PC-3 (cell line): ENCODE data around the gene PTBP2. TPM values are rescaled to one million over a fixed set of nuclear protein-coding genes. Genes with fewer than 3 reads are reported as not detected.

Source experiments
- ATAC-seq: fragments of 200-7000 bp; cut with Tn5 transposase; 2 replicates; pipeline ENCODE4 v1.9.1; 2020; ENCODE audit warnings: mild to moderate bottlenecking, moderate library complexity
- BruUV-seq: library from RNA; stranded (reverse); fragments of 400-500 nt; replicated peaks from 2 replicates; lab custom pipeline; 2021; lab: Mats Ljungman, UMichigan
- CTCF ChIA-PET: fragments of 300-600 bp; sonication (Branson Sonifier 250); formaldehyde crosslinking; loops from one replicate; lab custom pipeline; 2022; ENCODE audit warnings: antibody characterized with exemption; lab: Charles Lee
- POLR2A ChIA-PET: fragments of 300-600 bp; sonication (Branson Sonifier 250); formaldehyde crosslinking; loops from one replicate; lab custom pipeline; 2022; ENCODE audit warnings: antibody characterized with exemption; ENCODE audit not compliant: unreplicated experiment; lab: Charles Lee
- DNase-seq: peaks from one replicate; pipeline ENCODE4 v3.0.0-alpha.2; 2015
- H2AFZ ChIP-seq: fragments of 300-600 bp; sonication (generic); 2 replicates; pipeline ENCODE4 v1.6.0; 2016; ENCODE audit warnings: antibody characterized with exemption, low read length
- H3F3A ChIP-seq: fragments of 300-600 bp; sonication (generic); one replicate; pipeline ENCODE4 v1.6.0; 2017; ENCODE audit warnings: antibody characterized with exemption, low read length, control low read depth, mild to moderate bottlenecking; ENCODE audit not compliant: unreplicated experiment
- H3K27ac ChIP-seq: fragments of 300-600 bp; sonication (generic); 2 replicates; pipeline ENCODE4 v1.5.1; 2016; ENCODE audit warnings: mild to moderate bottlenecking, low read length
- H3K27me3 ChIP-seq: fragments of 300-600 bp; sonication (generic); 2 replicates; pipeline ENCODE4 v1.6.1; 2016; ENCODE audit warnings: low read length, mixed read lengths
- H3K36me3 ChIP-seq: fragments of 300-600 bp; sonication (generic); 2 replicates; pipeline ENCODE4 v1.6.1; 2016; ENCODE audit warnings: low read depth, mixed run types, low read length, mixed read lengths
- H3K4me1 ChIP-seq: fragments of 300-600 bp; sonication (generic); 2 replicates; pipeline ENCODE4 v1.5.1; 2016; ENCODE audit warnings: low read length; ENCODE audit not compliant: insufficient read depth
- H3K4me2 ChIP-seq: fragments of 300-600 bp; sonication (generic); 2 replicates; pipeline ENCODE4 v1.6.0; 2016; ENCODE audit warnings: low read length
- H3K4me3 ChIP-seq: fragments of 300-600 bp; sonication (generic); 2 replicates; pipeline ENCODE4 v1.5.1; 2016; ENCODE audit warnings: mild to moderate bottlenecking, low read length, mixed read lengths
- H3K79me2 ChIP-seq: fragments of 300-600 bp; sonication (generic); 2 replicates; pipeline ENCODE4 v1.6.1; 2017; ENCODE audit warnings: low read length, mixed read lengths
- H3K9ac ChIP-seq: fragments of 300-600 bp; sonication (generic); 2 replicates; pipeline ENCODE4 v1.6.0; 2016; ENCODE audit warnings: mild to moderate bottlenecking, low read length
- H3K9me2 ChIP-seq: fragments of 300-600 bp; sonication (generic); replicated peaks from 2 replicates; pipeline ENCODE4 v1.6.1; 2016; ENCODE audit warnings: mixed run types, low read length, mixed read lengths
- H3K9me3 ChIP-seq: fragments of 300-600 bp; sonication (generic); 2 replicates; pipeline ENCODE4 v1.6.1; 2016; ENCODE audit warnings: low read length, mixed read lengths
- H4K20me1 ChIP-seq: fragments of 300-600 bp; sonication (generic); 2 replicates; pipeline ENCODE4 v1.6.1; 2016; ENCODE audit warnings: low read length, mixed read lengths
- EZH2 ChIP-seq: fragments of 300-600 bp; sonication (generic); IDR thresholded peaks from one replicate; pipeline ENCODE4 v1.6.1; 2017; ENCODE audit warnings: antibody characterized with exemption, mild to moderate bottlenecking, low read length; ENCODE audit not compliant: unreplicated experiment
- EZH2phosphoT487 ChIP-seq: fragments of 300-600 bp; sonication (generic); IDR thresholded peaks from 2 replicates; pipeline ENCODE4 v1.6.1; 2018; ENCODE audit warnings: mild to moderate bottlenecking, antibody characterized with exemption, low read length, borderline replicate concordance
- intact Hi-C: fragments of 100-400 bp; cut with micrococcal nuclease; formaldehyde crosslinking; loops from 2 replicates; pipeline ENCODE4 v1.9.0; 2023
- total RNA-seq: library from RNA; depleted of rRNA; stranded (reverse); fragments of >200 nt; gene quantifications from 2 replicates; pipeline ENCODE4 v1.2.3, GENCODE V29; 2014
- TF ChIP-seq, protein P1 (sequence below): fragments of 300-600 bp; sonication (generic); conservative IDR thresholded peaks from 2 replicates; pipeline ENCODE4 v1.5.1; 2017; ENCODE audit warnings: antibody characterized with exemption, low read depth, mild to moderate bottlenecking, low read length

The PTBP2 gene
- total RNA-seq, 1 experiment from 2014 or later: 18.6 TPM

DNA sequence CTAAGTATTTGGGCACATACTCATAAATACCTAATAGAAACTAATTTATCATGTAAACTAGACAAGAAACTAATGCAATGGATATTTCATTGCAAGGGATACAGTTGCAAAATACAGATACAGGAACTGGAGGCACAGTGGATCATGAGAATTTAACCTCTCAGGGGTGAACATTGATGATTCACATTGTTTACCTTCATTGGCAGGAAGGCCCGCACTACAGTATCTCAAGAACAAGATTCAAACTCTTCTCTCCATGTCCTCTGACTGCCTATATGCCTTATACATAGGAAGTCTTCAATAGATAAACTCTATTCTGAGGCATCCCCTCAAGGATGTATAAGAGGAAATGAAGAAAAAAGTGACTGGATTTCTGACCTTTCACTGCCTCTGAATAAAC is 18.4 kb upstream of the PTBP2 start:
- Histone ChIP-seq H3K36me3 (no peaks in the 10 kb centered on the region), H3K27ac (no peak overlapping the region), H3K4me1 (no peaks in the 10 kb centered on the region), H3K9me2 (no peaks in the 10 kb centered on the region), H2AFZ (no peak overlapping the region), H3K9ac (no peak overlapping the region), H3K9me3 (no peaks in the 10 kb centered on the region), H4K20me1 (no peaks in the 10 kb centered on the region), H3K27me3 (no peaks in the 10 kb centered on the region), H3K4me2 (no peak overlapping the region), H3K4me3 (no peak overlapping the region), H3F3A (no peaks in the 10 kb centered on the region), H3K79me2 (no peaks in the 10 kb centered on the region)
- no peak for TF ChIP-seq EZH2phosphoT487
- DNase-seq (no peak), ATAC-seq (peak; percentile 38; the same call in 1 of the 2 replicates)
- intact Hi-C loops: no loop called here
- no TSS peak for BruUV-seq
- POLR2A ChIA-PET: no interaction called here
- CTCF ChIA-PET: no interaction called here

DNA sequence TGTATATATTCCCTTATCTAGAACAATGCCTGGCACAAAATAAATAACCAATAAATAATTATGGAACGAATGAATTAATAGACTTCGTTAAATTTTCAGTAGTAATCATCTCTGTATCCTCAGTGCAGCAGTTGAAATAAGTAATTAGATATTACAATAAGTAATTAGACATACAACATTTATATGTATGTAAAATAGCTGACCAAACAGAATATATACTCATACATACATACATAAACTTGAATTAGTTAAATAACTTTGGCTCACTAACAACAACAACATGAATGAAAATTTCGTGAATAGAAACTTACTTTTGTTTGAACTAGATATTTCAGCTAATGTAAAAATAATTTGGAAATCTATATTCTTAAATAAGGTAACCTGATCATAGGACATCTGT is 14.6 kb upstream of the PTBP2 start:
- H3K9ac ChIP-seq: no peak overlapping the region
- H3K27ac ChIP-seq: no peak overlapping the region
- no peak overlapping the region for H3K4me3 ChIP-seq
- 0 out of 2 replicates have a peak, but pooled peaks cover 3% of the 10 kb centered on the region for H3K27me3 ChIP-seq
- H3K9me3 ChIP-seq: no peaks in the 10 kb centered on the region
- H2AFZ ChIP-seq: no peak overlapping the region
- no peaks in the 10 kb centered on the region for H3F3A ChIP-seq
- no TSS peak for BruUV-seq
- TF ChIP-seq EZH2phosphoT487 (no peak), EZH2 (no peak)
- TF ChIP-seq, protein P1, sequence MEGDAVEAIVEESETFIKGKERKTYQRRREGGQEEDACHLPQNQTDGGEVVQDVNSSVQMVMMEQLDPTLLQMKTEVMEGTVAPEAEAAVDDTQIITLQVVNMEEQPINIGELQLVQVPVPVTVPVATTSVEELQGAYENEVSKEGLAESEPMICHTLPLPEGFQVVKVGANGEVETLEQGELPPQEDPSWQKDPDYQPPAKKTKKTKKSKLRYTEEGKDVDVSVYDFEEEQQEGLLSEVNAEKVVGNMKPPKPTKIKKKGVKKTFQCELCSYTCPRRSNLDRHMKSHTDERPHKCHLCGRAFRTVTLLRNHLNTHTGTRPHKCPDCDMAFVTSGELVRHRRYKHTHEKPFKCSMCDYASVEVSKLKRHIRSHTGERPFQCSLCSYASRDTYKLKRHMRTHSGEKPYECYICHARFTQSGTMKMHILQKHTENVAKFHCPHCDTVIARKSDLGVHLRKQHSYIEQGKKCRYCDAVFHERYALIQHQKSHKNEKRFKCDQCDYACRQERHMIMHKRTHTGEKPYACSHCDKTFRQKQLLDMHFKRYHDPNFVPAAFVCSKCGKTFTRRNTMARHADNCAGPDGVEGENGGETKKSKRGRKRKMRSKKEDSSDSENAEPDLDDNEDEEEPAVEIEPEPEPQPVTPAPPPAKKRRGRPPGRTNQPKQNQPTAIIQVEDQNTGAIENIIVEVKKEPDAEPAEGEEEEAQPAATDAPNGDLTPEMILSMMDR: no peak
- no peaks in the 10 kb centered on the region for H3K79me2 ChIP-seq
- H3K4me2 ChIP-seq: no peak overlapping the region
- no peaks in the 10 kb centered on the region for H4K20me1 ChIP-seq
- POLR2A ChIA-PET: no interaction called here
- DNase-seq (no peak), ATAC-seq (no peak)
- no peaks in the 10 kb centered on the region for H3K9me2 ChIP-seq
- H3K36me3 ChIP-seq: no peaks in the 10 kb centered on the region
- no peaks in the 10 kb centered on the region for H3K4me1 ChIP-seq
- CTCF ChIA-PET: no interaction called here
- intact Hi-C loops: no loop called here

DNA sequence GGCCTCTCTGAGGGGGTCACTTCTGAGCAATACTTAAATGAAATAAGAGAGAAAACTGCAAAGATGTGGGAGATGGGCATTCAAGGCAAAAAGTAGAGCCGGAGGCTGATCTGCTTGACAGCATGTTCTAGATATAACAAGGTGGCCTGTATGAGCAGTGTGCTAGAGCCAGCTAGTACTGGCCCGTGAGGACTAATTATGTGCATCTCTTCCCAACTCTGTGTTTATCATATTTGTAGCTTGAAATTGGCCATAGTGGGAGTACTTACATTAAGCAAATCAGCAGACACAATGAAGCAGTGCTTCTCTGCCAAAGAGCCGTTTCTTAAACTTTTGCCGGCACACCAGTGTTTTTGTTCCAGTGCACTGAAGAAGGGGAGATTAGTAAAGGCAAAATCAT is 13.1 kb upstream of the PTBP2 start:
- Histone ChIP-seq H3F3A (no peaks in the 10 kb centered on the region), H3K9me2 (no peaks in the 10 kb centered on the region), H4K20me1 (no peaks in the 10 kb centered on the region), H2AFZ (no peak overlapping the region), H3K4me3 (no peak overlapping the region), H3K9me3 (no peaks in the 10 kb centered on the region), H3K9ac (no peak overlapping the region), H3K36me3 (no peaks in the 10 kb centered on the region), H3K27ac (no peak overlapping the region), H3K27me3 (0 out of 2 replicates have a peak, but pooled peaks cover 3% of the 10 kb centered on the region), H3K4me2 (no peak overlapping the region), H3K79me2 (no peaks in the 10 kb centered on the region), H3K4me1 (no peaks in the 10 kb centered on the region)
- TF ChIP-seq, protein P1: no peak
- TF ChIP-seq EZH2: no peak
- no peak for TF ChIP-seq EZH2phosphoT487
- DNase-seq: no peak
- intact Hi-C loops: no loop called here
- POLR2A ChIA-PET: no interaction called here
- ATAC-seq: no peak
- CTCF ChIA-PET: no interaction called here
- BruUV-seq: no TSS peak
